T-helper 2 cell treated with Interferon-gamma antibody and Interleukin-4, amounts not matched to agents 5 μg/mL and 100 μg/mL, for 36 hours (primary cell): ENCODE measurements around the gene NR2E1.

Experiments
- DNase-seq: peaks from one replicate; pipeline ENCODE4 v3.0.0; 2021; ENCODE audit warnings: low spot score
- H3K27ac Mint-ChIP-seq: one replicate; pipeline ENCODE4 v1.8.0; 2021; ENCODE audit warnings: mild to moderate bottlenecking, mixed read lengths
- H3K27me3 Mint-ChIP-seq: one replicate; pipeline ENCODE4 v1.8.0; 2021; ENCODE audit warnings: low read depth, mixed read lengths
- H3K36me3 Mint-ChIP-seq: one replicate; pipeline ENCODE4 v1.8.0; 2021; ENCODE audit warnings: low read depth, mixed read lengths
- H3K4me1 Mint-ChIP-seq: one replicate; pipeline ENCODE4 v1.8.0; 2021; ENCODE audit warnings: low read depth, mixed read lengths
- H3K4me3 Mint-ChIP-seq: one replicate; pipeline ENCODE4 v1.8.0; 2022; ENCODE audit warnings: mild to moderate bottlenecking, moderate library complexity, mixed read lengths
- H3K9me3 Mint-ChIP-seq: one replicate; pipeline ENCODE4 v1.8.0; 2021; ENCODE audit warnings: mixed read lengths

Gene NR2E1

DNA sequence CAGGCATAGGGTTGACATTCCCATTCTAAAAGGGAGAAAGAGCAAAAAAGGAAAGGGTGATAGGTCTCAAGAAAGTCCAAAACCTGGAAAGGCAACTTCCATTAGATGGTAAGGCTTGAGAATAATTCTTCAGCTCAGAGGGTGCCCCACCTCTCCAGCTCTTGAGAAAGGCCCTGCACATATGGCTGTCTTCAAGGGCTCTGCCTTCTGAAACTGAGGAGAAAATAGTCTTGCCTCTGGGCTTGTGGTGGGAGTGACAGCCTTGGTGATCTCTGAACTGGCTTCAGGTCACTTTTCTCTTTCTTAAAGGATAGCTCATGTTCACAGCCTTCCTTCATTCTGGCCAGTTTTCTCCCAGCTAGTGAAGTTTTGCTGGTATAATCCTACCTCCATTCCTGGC lies 35.6 kb upstream of the NR2E1 start:
- peaks cover 9% of the 10 kb centered on the region for H3K4me1 Mint-ChIP-seq
- no peak overlapping the region for H3K27ac Mint-ChIP-seq
- DNase-seq = no peak
- peaks cover 79% of the 10 kb centered on the region for H3K27me3 Mint-ChIP-seq
- no peaks in the 10 kb centered on the region for H3K9me3 Mint-ChIP-seq
- H3K36me3 Mint-ChIP-seq = peaks cover 3% of the 10 kb centered on the region
- H3K4me3 Mint-ChIP-seq = no peak overlapping the region

DNA sequence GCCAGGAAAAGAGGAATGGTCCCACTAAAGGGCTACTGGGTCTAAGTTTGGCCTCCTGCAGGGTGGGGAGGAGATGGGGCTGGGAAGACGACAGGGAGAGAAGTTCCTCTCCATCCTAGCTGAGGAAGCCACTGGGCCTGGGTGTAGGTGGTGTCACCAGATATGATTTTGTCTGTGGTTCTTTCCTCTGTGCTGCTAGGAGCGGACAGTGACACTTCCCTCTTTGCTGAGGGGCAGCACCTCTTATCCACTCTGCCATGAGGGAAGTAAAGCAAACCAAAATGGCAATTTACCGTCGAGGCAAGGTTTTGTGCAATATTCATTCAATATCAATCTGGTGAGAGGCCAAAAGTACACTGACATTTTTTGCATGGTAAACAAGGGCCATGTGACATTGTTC lies 33.0 kb upstream of the NR2E1 start:
- Mint-ChIP-seq H3K27ac (no peak overlapping the region), H3K4me1 (peaks cover 9% of the 10 kb centered on the region), H3K9me3 (no peaks in the 10 kb centered on the region), H3K36me3 (peaks cover 3% of the 10 kb centered on the region), H3K4me3 (no peak overlapping the region), H3K27me3 (peaks cover 85% of the 10 kb centered on the region)
- DNase-seq = no peak

DNA sequence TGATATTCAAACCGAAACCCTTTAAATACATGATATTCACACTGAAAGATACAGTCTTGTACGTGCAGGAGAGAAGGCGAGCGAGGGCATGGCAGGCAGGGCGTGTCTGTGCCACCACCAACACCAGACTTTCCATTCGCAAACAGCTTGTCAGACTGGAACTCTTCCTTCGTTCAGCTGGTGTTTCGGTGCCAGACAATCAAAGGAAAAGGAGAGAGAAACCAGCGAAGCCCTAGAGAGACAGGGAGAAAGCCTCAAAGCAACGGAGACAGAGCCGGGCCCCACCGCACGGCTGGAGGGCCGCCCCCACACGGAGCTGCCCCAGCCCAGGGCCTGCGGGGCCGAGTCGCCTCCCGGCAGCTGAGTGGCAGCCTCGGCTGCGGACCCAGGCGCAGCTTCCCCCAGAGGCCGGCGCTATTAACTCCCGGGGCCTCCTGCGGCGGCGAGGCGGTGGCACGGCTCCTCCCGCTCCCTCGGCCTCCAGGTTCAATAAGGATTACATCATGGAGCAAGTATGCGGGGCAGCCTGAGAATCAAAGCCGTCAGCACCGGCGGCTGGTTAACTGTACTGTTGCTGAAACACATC lies 32.1 kb upstream of the NR2E1 start:
- peak overlapping the region; percentile 90 for H3K4me3 Mint-ChIP-seq
- peaks cover 85% of the 10 kb centered on the region for H3K27me3 Mint-ChIP-seq
- H3K36me3 Mint-ChIP-seq = peaks cover 3% of the 10 kb centered on the region
- no peaks in the 10 kb centered on the region for H3K9me3 Mint-ChIP-seq
- H3K4me1 Mint-ChIP-seq = peaks cover 9% of the 10 kb centered on the region
- no peak for DNase-seq
- no peak overlapping the region for H3K27ac Mint-ChIP-seq

DNA sequence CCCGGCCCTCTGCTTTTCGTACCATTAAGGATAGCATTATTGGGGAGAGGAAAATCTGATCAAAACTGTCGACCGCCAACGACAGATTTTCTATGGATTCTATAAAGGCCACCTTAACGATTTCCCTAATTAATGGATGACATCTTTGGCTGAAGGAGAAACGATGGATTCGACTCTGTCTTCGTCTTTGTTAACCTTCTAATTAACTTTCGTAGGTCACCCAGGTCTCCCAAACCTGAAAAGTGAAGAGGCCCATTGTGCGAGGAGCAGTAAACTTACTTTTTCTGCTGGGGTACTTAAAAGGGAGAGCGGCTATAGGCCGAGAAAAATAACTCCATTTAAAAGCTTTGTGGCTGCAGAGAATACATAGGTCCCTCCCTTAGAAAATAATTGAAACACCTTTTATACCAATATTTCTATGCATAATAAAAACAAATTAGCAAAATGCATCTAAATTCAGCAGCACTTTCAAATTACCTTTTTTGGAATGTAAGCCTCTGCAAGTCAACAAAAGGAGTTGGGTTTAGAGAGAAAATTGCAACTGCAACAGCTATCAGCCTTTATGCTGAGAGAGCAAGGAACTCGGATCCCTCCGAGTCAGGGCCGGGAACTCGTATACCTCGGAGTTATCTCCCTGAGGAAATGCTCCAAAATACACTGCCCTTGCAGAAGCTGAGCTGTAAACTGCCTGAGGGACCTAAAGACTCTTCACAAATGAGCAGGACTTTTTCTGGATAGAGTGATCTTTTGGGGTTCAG lies 31.4 kb upstream of the NR2E1 start:
- no peak overlapping the region for H3K4me3 Mint-ChIP-seq

DNA sequence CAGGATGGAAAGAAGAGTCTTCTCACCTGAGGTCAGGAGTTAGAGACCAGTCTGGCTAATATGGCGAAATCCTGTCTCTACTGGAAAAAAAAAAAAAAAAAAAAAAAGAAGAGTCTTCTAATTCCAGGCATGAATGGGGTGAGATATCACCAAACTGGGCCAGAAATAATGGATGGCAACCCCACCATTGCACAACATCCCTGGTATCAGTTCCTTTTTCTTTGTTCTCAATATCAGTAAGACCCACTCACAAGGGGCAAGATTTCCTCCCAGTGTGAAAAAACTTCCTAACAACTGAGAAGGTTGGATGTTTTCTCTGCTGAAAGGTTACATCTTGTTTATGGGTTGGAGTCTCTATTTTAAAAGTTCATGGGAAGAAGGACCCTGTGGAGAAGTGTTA lies 23.6 kb upstream of the NR2E1 start:
- H3K9me3 Mint-ChIP-seq = no peaks in the 10 kb centered on the region
- H3K4me3 Mint-ChIP-seq = no peak overlapping the region
- H3K27me3 Mint-ChIP-seq = peaks cover 48% of the 10 kb centered on the region
- no peaks in the 10 kb centered on the region for H3K36me3 Mint-ChIP-seq
- H3K4me1 Mint-ChIP-seq = no peaks in the 10 kb centered on the region
- DNase-seq = no peak
- H3K27ac Mint-ChIP-seq = no peak overlapping the region

More for the DNA sequence above, 31.4 kb upstream of the NR2E1 start:
- Mint-ChIP-seq H3K36me3 (peaks cover 3% of the 10 kb centered on the region), H3K27ac (no peak overlapping the region), H3K27me3 (peaks cover 82% of the 10 kb centered on the region), H3K4me1 (peaks cover 9% of the 10 kb centered on the region), H3K9me3 (no peaks in the 10 kb centered on the region)
- DNase-seq = no peak

DNA sequence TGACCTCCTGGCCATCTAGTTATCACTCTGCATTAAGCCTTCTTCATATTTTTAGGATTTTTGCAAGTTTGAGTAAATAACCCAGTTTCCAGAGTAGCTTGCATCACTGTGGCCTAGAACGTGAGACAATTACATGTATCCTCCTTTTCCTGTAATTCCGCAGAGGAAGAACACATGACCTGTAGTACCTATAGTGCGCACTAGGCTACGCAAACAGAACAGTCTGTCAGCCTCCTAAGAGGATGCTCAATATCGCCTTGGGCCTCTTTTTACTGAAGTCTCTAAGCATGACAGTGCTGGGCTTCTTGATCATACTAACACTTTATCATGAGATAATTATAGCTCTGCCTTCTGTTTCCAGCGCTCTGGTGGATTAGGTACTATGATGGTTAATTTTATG lies 20.2 kb upstream of the NR2E1 start:
- Mint-ChIP-seq H3K9me3 (no peaks in the 10 kb centered on the region), H3K27me3 (peaks cover 51% of the 10 kb centered on the region)

DNA sequence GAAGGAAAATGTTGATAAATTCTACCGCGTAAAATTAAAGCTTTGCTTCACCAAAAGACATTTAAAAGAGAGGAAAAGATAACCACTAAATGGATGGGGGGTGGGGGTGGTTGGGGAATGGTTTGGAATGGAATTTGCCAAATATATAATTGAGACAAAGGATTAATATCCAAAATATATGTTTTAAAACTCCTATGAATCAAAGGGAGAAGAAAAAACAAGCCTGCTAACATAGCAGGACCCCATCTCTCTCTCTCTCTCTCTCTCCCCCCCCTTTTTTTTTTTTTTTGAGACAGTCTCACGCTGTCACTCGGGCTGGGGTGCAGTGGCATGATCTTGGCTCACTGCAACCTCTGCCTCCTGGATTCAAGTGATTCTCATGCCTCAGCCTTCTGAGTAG lies 13.4 kb upstream of the NR2E1 start:
- DNase-seq = no peak
- H3K4me3 Mint-ChIP-seq = no peak overlapping the region
- H3K27me3 Mint-ChIP-seq = peaks cover 70% of the 10 kb centered on the region
- no peak overlapping the region for H3K27ac Mint-ChIP-seq
- peaks cover 1% of the 10 kb centered on the region for H3K36me3 Mint-ChIP-seq
- H3K4me1 Mint-ChIP-seq = no peaks in the 10 kb centered on the region
- no peaks in the 10 kb centered on the region for H3K9me3 Mint-ChIP-seq

More for the DNA sequence above, 20.2 kb upstream of the NR2E1 start:
- Mint-ChIP-seq H3K4me1 (no peaks in the 10 kb centered on the region), H3K4me3 (no peak overlapping the region), H3K36me3 (no peaks in the 10 kb centered on the region), H3K27ac (no peak overlapping the region)
- DNase-seq = no peak

DNA sequence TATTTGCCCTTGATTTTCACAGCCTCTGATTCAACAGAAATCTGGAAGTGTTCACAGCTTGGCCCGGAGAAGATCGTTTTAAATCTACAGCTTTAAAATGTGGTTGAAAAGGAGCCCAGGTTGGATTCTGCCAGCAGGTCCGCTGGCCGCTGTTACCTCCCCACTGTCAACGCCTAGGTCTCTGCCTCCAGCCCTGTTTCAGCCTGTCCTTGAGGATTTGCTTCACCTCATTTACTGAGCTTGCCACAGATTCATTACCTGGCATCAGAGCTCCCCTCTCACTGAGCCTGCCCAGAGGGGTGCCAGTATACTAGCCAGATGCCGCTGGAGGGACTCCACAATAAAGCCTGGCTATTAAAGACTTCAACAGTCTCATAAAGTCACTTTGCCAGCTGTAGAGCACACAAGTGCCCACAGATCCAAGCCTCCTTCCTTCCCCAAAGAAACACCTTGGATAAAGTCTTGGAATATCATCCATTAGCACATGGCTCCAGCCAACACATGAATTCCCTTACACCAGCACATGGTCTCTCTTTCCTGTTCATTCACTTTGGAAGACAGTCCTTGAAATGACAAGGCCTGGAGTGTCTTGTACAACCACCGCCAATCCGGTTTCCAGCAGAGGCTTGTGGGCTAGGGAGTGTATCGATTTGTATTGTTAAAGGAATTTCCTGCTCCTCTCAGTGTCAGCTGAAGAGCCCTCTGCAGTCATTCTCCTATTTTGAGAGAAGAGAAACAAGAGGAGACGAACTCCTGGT lies 9.5 kb upstream of the NR2E1 start:
- H3K27me3 Mint-ChIP-seq = peaks cover 81% of the 10 kb centered on the region
- peaks cover 1% of the 10 kb centered on the region for H3K36me3 Mint-ChIP-seq
- no peak for DNase-seq
- H3K4me1 Mint-ChIP-seq = peaks cover 3% of the 10 kb centered on the region
- H3K4me3 Mint-ChIP-seq = no peak overlapping the region
- H3K9me3 Mint-ChIP-seq = no peaks in the 10 kb centered on the region
- H3K27ac Mint-ChIP-seq = no peak overlapping the region

DNA sequence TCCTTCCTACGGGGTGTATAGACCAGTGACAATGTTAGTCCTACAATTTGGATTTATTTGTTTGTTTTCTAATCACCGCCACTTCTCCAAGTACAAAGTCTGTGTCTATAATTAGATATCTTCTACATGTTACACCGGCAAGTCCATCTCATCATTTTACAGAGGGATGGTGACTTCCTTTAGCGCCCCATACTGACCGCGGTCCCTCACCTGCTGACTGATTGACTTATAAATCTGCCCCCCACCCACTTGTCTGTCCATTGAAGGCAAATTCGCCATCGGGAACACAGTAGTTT lies 8.9 kb upstream of the NR2E1 start:
- Mint-ChIP-seq H3K36me3 (peaks cover 1% of the 10 kb centered on the region), H3K4me1 (peaks cover 3% of the 10 kb centered on the region), H3K9me3 (no peaks in the 10 kb centered on the region), H3K4me3 (no peak overlapping the region), H3K27ac (no peak overlapping the region), H3K27me3 (peaks cover 85% of the 10 kb centered on the region)
- no peak for DNase-seq

DNA sequence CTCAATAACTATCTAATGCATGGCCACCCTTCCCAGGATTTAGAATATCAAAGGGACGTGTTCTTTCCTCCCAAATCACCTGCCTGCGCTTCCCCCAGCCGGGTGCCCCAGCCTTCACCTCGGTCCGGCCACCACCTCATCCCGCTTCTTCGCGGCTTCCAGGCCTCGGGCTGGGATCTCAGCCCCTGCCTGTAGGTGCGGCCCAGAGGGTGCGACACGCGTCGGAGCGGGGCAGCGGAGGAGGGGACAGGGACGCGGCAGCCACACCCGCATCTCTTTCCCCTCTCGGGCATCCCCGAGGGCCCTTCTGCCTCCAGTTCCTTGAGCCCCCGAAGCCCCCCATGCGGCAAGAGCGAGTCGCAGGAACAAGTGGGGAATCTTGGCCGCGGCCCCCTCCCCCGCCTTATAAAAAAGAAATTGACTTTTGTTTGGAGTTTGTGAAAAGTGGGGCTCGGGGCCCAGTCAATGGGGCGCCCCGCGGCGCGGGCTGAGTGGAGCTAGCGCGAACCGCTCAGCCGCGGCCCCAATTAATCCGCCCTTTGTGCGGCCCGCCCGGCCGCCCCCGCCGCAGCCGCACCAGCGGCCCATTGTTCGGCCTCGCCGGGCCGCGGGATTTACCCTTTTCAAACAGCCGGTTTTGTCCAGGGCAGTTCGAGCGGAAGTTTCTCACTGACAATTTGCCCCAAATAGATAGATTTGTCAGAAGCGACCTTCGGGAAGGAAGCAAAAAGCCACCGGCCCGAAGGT lies 8.4 kb upstream of the NR2E1 start:
- no peaks in the 10 kb centered on the region for H3K9me3 Mint-ChIP-seq
- H3K27ac Mint-ChIP-seq = no peak overlapping the region
- H3K36me3 Mint-ChIP-seq = peaks cover 1% of the 10 kb centered on the region
- H3K27me3 Mint-ChIP-seq = peaks cover 88% of the 10 kb centered on the region
- no peak for DNase-seq
- H3K4me1 Mint-ChIP-seq = peaks cover 3% of the 10 kb centered on the region
- H3K4me3 Mint-ChIP-seq = no peak overlapping the region

DNA sequence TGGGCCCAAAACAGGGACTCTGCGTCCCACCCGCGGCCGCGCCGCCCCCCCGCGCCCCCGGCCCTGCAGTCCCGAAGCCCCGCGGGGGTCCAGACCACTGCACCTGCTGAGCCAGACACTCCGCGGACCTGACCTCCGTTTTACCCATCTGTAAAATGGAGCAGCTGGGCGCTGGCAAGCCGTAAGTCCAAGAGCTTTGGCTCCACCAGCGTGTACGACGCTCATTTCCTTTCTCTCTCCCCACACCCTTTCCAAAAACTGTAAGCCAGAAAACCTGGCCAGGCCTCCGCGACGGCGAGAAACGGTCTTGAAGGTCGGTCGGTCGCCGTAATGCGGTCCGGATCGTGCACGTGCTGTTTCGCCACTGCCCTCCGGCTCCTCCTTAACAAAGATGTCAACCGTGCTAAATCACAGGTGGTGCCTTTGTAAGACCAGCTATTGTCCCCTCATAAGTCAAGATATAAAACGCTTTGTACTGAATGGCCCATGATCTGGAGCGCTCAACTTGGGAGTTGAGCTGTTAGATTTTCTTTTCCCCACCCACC lies 7.8 kb upstream of the NR2E1 start:
- Mint-ChIP-seq H3K27ac (peak overlapping the region; percentile 83), H3K9me3 (no peaks in the 10 kb centered on the region), H3K4me1 (peaks cover 3% of the 10 kb centered on the region), H3K36me3 (peaks cover 1% of the 10 kb centered on the region), H3K4me3 (peak overlapping the region; percentile 68), H3K27me3 (peaks cover 88% of the 10 kb centered on the region)
- no peak for DNase-seq

DNA sequence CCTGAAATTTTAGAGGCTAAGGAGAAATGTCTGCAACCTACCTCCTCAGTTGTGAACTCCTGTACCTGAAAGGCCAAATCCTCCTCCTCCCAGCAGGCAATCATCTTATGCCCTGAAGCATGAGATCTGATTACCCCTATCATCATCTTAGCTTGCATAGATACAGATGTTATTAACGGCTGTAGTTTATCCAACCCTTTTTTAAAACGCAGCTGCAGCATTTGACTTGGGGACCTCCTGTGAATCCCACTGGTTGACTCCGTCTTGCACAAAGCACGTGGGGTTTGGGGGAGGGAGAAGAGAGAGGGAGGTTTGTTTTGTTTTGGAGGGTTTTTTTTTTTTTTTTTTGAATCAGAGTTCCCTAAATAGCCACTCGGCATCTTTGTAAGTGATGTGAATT lies 5.8 kb upstream of the NR2E1 start:
- no peak overlapping the region for H3K4me3 Mint-ChIP-seq

DNA sequence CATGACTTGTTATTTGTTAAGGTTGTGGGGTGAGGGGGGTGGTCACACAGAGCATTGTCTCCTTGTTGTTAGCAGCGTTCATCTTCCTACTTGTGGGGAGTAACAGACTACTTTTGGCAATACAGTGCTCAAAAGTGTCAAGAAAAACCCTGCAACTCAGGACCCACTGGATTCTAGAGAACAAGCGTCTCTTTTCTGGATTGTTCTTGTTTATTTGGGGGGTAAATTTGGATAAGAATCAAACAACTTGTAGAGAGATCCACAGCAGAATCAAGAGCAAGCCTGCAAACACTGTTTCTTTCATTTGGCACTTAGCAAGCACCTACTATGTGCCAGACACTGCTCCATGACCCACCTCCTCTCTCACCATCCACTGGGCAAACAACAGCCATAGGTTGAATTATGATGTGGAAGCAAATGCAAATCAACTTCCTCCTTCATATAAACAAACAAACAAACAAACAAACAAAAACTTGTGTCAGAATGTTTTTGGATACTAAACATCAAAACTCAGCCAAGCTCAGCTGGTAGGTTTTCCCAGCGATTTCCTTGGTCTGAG lies 4.0 kb upstream of the NR2E1 start:
- Mint-ChIP-seq H3K4me1 (peaks cover 9% of the 10 kb centered on the region), H3K27ac (no peak overlapping the region), H3K27me3 (peaks cover 91% of the 10 kb centered on the region), H3K4me3 (no peak overlapping the region), H3K36me3 (peaks cover 4% of the 10 kb centered on the region), H3K9me3 (no peaks in the 10 kb centered on the region)
- no peak for DNase-seq

More for the DNA sequence above, 5.8 kb upstream of the NR2E1 start:
- Mint-ChIP-seq H3K27me3 (peaks cover 90% of the 10 kb centered on the region), H3K36me3 (peaks cover 3% of the 10 kb centered on the region), H3K9me3 (no peaks in the 10 kb centered on the region), H3K27ac (no peak overlapping the region), H3K4me1 (peaks cover 7% of the 10 kb centered on the region)
- no peak for DNase-seq
